Lower leg skin (tissue), 3 donors: ENCODE results near the gene COPZ2.

ENCODE experiments used
- CTCF ChIP-seq, 3 donors: fragments of 450-650 bp; IDR thresholded peaks; one replicate each; pipeline ENCODE4 v1.5.1; 2016; ENCODE audit warnings: antibody characterized with exemption in 3 of 3, mild to moderate bottlenecking in 3 of 3, moderate library complexity in 2 of 3
- POLR2A ChIP-seq, 2 donors: fragments of 450-650 bp; IDR thresholded peaks; one replicate each; pipeline ENCODE4 v1.6.1; 2016 to 2017; ENCODE audit warnings: antibody characterized with exemption in 2 of 2, mild to moderate bottlenecking in 1 of 2, moderate library complexity in 1 of 2

GRCh38 chr17:48047113-48047740 lies 9.6 kb upstream of the COPZ2 start:
- TF ChIP-seq POLR2A (IDR thresholded peaks at IDR 0.05) (no peak), CTCF (IDR thresholded peaks at IDR 0.05) (no peak)
